HG02981 (cell line): ENCODE results near the gene ATP2B3.

Experiments used
- ATAC-seq: cut with Tn5 transposase; IDR thresholded peaks from one replicate; pipeline ENCODE4 v1.9.1; 2021; ENCODE audit warnings: mild to moderate bottlenecking, moderate library complexity; ENCODE audit not compliant: unreplicated experiment

The ATP2B3 gene

GRCh38 chrX:153488231-153488914 is 29.1 kb upstream of the ATP2B3 start:
- no peak for ATAC-seq

GRCh38 chrX:153490217-153490930 is 27.1 kb upstream of the ATP2B3 start:
- no peak for ATAC-seq

GRCh38 chrX:153491351-153491914 is 26.0 kb upstream of the ATP2B3 start:
- ATAC-seq: no peak

GRCh38 chrX:153491918-153492317 is 25.5 kb upstream of the ATP2B3 start:
- ATAC-seq: no peak

- no peak for ATAC-seq
Observed at GRCh38 chrX:153492543-153492942, 24.9 kb upstream of the ATP2B3 start.

- no peak for ATAC-seq
Observed at GRCh38 chrX:153493085-153493484, 24.4 kb upstream of the ATP2B3 start.

GRCh38 chrX:153494061-153494460 is 23.4 kb upstream of the ATP2B3 start:
- no peak for ATAC-seq

- no peak for ATAC-seq
Observed at GRCh38 chrX:153494541-153495361, 22.7 kb upstream of the ATP2B3 start, which contains the start of gene BGN. Gene BGN, plus strand, starts transcription at chrX:153494980. Its CDS starts 9,652 bp downstream, at chrX:153504632.

GRCh38 chrX:153495362-153495751 is 22.1 kb upstream of the ATP2B3 start:
- ATAC-seq: no peak

GRCh38 chrX:153495903-153496589 is 21.4 kb upstream of the ATP2B3 start:
- ATAC-seq: no peak

GRCh38 chrX:153496590-153496959 is 20.9 kb upstream of the ATP2B3 start:
- no peak for ATAC-seq

GRCh38 chrX:153498453-153498852 is 19.0 kb upstream of the ATP2B3 start:
- ATAC-seq: no peak

- no peak for ATAC-seq
Observed at GRCh38 chrX:153499341-153499740, 18.1 kb upstream of the ATP2B3 start.

- ATAC-seq: no peak
Observed at GRCh38 chrX:153499876-153500275, 17.6 kb upstream of the ATP2B3 start.

GRCh38 chrX:153500676-153501280 is 16.7 kb upstream of the ATP2B3 start:
- no peak for ATAC-seq

GRCh38 chrX:153501530-153501929 is 15.9 kb upstream of the ATP2B3 start:
- ATAC-seq: no peak

GRCh38 chrX:153502131-153502530 is 15.3 kb upstream of the ATP2B3 start:
- no peak for ATAC-seq

GRCh38 chrX:153502796-153503195 is 14.6 kb upstream of the ATP2B3 start:
- ATAC-seq: no peak

- ATAC-seq: no peak
Observed at GRCh38 chrX:153504445-153505016, 12.9 kb upstream of the ATP2B3 start.

GRCh38 chrX:153505361-153505760 is 12.1 kb upstream of the ATP2B3 start:
- no peak for ATAC-seq
